ENCODE results near the gene SPACA9.

- TF ChIP-seq EZH2 (IDR thresholded peaks at IDR 0.05; ENCODE audit: borderline replicate concordance, low read length) (no peak), CTCF (conservative IDR thresholded peaks at IDR 0.05 in 1 of 2, IDR thresholded peaks at IDR 0.05 in 1 of 2; ENCODE audit: extremely low read depth in 1 of 2, insufficient read depth in 1 of 2, low read depth in 1 of 2, low read length in 2 of 2) (no peak)
Observed at GRCh38 chr9:132879457-132880323, 992 bp downstream of the SPACA9 start.
